SK-N-SH (cell line): ENCODE measurements around the gene SORBS2. TPM values are rescaled to one million over a fixed set of nuclear protein-coding genes. Genes with fewer than 3 reads are reported as not detected.

Experiments
- CTCF ChIA-PET: fragments of 300-600, 350-600 bp; formaldehyde crosslinking; extraction: SDS; loops from one replicate; lab custom pipeline; 2021; lab: Yijun Ruan, JAX
- POLR2A ChIA-PET: fragments of 350-600 bp; sonication (Branson Sonifier 250); formaldehyde crosslinking; extraction: SDS; loops from one replicate; lab custom pipeline; 2020; ENCODE audit warnings: antibody characterized with exemption, inconsistent platforms; lab: Yijun Ruan, JAX
- DNase-seq: peaks from one replicate; pipeline ENCODE4 v3.0.0; 2012
- H2AFZ ChIP-seq: fragments of 200-600 bp; sonication (generic); 2 replicates; pipeline ENCODE4 v1.8.1; 2016; ENCODE audit warnings: antibody characterized with exemption, mild to moderate bottlenecking, low read depth
- H3F3A ChIP-seq: fragments of 200-600 bp; sonication (generic); replicated peaks from 2 replicates; pipeline ENCODE3; 2016; ENCODE audit warnings: antibody characterized with exemption, mild to moderate bottlenecking; ENCODE audit not compliant: insufficient read depth
- H3K27ac ChIP-seq, 2 experiments: fragments of 200-500 bp in 1 of 2; fragments of 200-600 bp in 1 of 2; sonication (Bioruptor generic) in 1 of 2; sonication (generic), shearing (Covaris generic) in 1 of 2; 2 replicates each; pipeline versions ENCODE4 v1.5.1 to v1.6.1; 2014 to 2016; ENCODE audit warnings: low read depth in 2 of 2, inconsistent platforms in 1 of 2, low read length in 1 of 2, mild to moderate bottlenecking in 1 of 2, mixed read lengths in 1 of 2
- H3K27me3 ChIP-seq: fragments of 200-600 bp; sonication (generic), shearing (Covaris generic); 2 replicates; pipeline ENCODE4 v1.6.1; 2016; ENCODE audit warnings: mixed run types; ENCODE audit not compliant: insufficient read depth
- H3K36me3 ChIP-seq, 2 experiments: fragments of 200-500 bp in 1 of 2; fragments of 200-600 bp in 1 of 2; sonication (Bioruptor generic) in 1 of 2; sonication (generic) in 1 of 2; replicated peaks in 1 of 2; 2 replicates each; pipeline versions ENCODE3 to v1.5.1; 2014 to 2016; ENCODE audit warnings: low read length in 1 of 2, mild to moderate bottlenecking in 1 of 2; ENCODE audit not compliant: insufficient read depth in 2 of 2, control insufficient read depth in 1 of 2
- H3K4me1 ChIP-seq, 2 experiments: fragments of 200-500 bp in 1 of 2; fragments of 200-600 bp in 1 of 2; sonication (Bioruptor generic) in 1 of 2; sonication (generic), shearing (Covaris generic) in 1 of 2; 2 replicates each; pipeline versions ENCODE4 v1.5.1 to v1.6.1; 2014 to 2016; ENCODE audit warnings: low read depth in 1 of 2, low read length in 1 of 2, mixed run types in 1 of 2; ENCODE audit not compliant: insufficient read depth in 2 of 2, control insufficient read depth in 1 of 2
- H3K4me2 ChIP-seq: fragments of 200-600 bp; sonication (generic), shearing (Covaris generic); 2 replicates; pipeline ENCODE4 v1.6.1; 2017; ENCODE audit warnings: mixed run types
- H3K4me3 ChIP-seq, 2 experiments: fragments of 200-500 bp in 1 of 2; fragments of 200-600 bp in 1 of 2; sonication (Bioruptor generic) in 1 of 2; sonication (generic), shearing (Covaris generic) in 1 of 2; 2 replicates each; pipeline versions ENCODE4 v1.5.1 to v1.8.1; 2014 to 2016; ENCODE audit warnings: low read depth in 2 of 2, inconsistent platforms in 1 of 2, low read length in 1 of 2, mild to moderate bottlenecking in 1 of 2, mixed read lengths in 1 of 2, moderate library complexity in 1 of 2
- H3K79me2 ChIP-seq: fragments of 200-600 bp; sonication (generic); 2 replicates; pipeline ENCODE4 v1.8.1; 2017; ENCODE audit warnings: mild to moderate bottlenecking; ENCODE audit not compliant: insufficient read depth
- H3K9ac ChIP-seq: fragments of 200-600 bp; sonication (generic); 2 replicates; pipeline ENCODE4 v1.6.1; 2017; ENCODE audit warnings: mixed run types
- H3K9me2 ChIP-seq: fragments of 200-600 bp; sonication (generic); 2 replicates; pipeline ENCODE4 v1.6.1; 2017; ENCODE audit warnings: mixed run types
- H3K9me3 ChIP-seq: fragments of 200-600 bp; sonication (generic); 2 replicates; pipeline ENCODE4 v1.6.1; 2017; ENCODE audit warnings: mixed run types, mild to moderate bottlenecking, moderate library complexity
- H4K20me1 ChIP-seq: fragments of 200-600 bp; sonication (generic); 2 replicates; pipeline ENCODE4 v1.6.1; 2017; ENCODE audit warnings: mild to moderate bottlenecking, mixed run types; ENCODE audit not compliant: insufficient read depth
- ELF1 ChIP-seq: IDR thresholded peaks from 2 replicates; pipeline ENCODE4 v1.4.0; 2012
- EP300 ChIP-seq, 2 experiments: IDR thresholded peaks; 2 replicates each; pipeline versions ENCODE4 v1.4.0 to v1.6.1; 2012; ENCODE audit warnings: borderline replicate concordance in 1 of 2, low read depth in 1 of 2, low read length in 1 of 2
- FOSL2 ChIP-seq: IDR thresholded peaks from 2 replicates; pipeline ENCODE4 v1.4.0; 2012; ENCODE audit warnings: low read depth, mild to moderate bottlenecking, moderate library complexity, borderline replicate concordance
- GATA2 ChIP-seq: sonication (generic); formaldehyde crosslinking; IDR thresholded peaks from 2 replicates; pipeline ENCODE4 v1.5.0; 2020; ENCODE audit warnings: mild to moderate bottlenecking, missing genetic modification reagents
- NFIC ChIP-seq: IDR thresholded peaks from 2 replicates; pipeline ENCODE4 v1.4.0; 2012; ENCODE audit warnings: borderline replicate concordance
- POLR2AphosphoS5 ChIP-seq: IDR thresholded peaks from 2 replicates; pipeline ENCODE4 v1.6.1; 2012; ENCODE audit warnings: low read depth, low read length
- RCOR1 ChIP-seq: fragments of 150-350 bp; IDR thresholded peaks from 2 replicates; pipeline ENCODE4 v1.6.1; 2017; ENCODE audit warnings: antibody characterized with exemption, low read length
- RFX5 ChIP-seq: IDR thresholded peaks from 2 replicates; pipeline ENCODE4 v1.6.1; 2012; ENCODE audit warnings: mild to moderate bottlenecking, improper control_type of control experiment, low read length
- RXRA ChIP-seq: IDR thresholded peaks from 2 replicates; pipeline ENCODE4 v1.4.0; 2012; ENCODE audit warnings: low read depth, mild to moderate bottlenecking, borderline replicate concordance
- TCF12 ChIP-seq: IDR thresholded peaks from 2 replicates; pipeline ENCODE4 v1.4.0; 2012
- YY1 ChIP-seq: IDR thresholded peaks from 2 replicates; pipeline ENCODE4 v1.4.0; 2012; ENCODE audit warnings: low read depth, mild to moderate bottlenecking
- whole genome bisulfite sequencing: methylation state at CpG from one replicate; pipeline ENCODE4 v1.1.6; 2017; ENCODE audit warnings: low lambda C conversion rate; 5-methylcytosine and 5-hydroxymethylcytosine counted together
- polyA plus RNA-seq, 3 experiments: library from polyadenylated mRNA; depleted of rRNA; stranded (reverse); fragments of >200 nt; gene quantifications; 2 replicates each; pipeline ENCODE4 v1.2.3, GENCODE V29; 2012
- TF ChIP-seq, protein P1 (sequence below): IDR thresholded peaks from 2 replicates; pipeline ENCODE4 v1.4.0; 2012; ENCODE audit warnings: low read depth
- TF ChIP-seq, protein P2 (sequence below): IDR thresholded peaks from 2 replicates; pipeline ENCODE4 v1.6.1; 2012; ENCODE audit warnings: mild to moderate bottlenecking, low read depth, low read length, moderate library complexity
- TF ChIP-seq, protein P3 (sequence below): fragments of 150-350 bp; IDR thresholded peaks from 2 replicates; pipeline ENCODE4 v1.6.1; 2016; ENCODE audit warnings: mild to moderate bottlenecking, low read depth, low read length
- TF ChIP-seq, protein P4 (sequence below): fragments of 150-350 bp; IDR thresholded peaks from 2 replicates; pipeline ENCODE4 v1.6.1; 2017; ENCODE audit warnings: antibody characterized with exemption, low read length, low read depth, borderline replicate concordance

Gene SORBS2
- polyA plus RNA-seq, 1 of the 3 experiments (the other 2 are of a cell fraction): 2.5 TPM

DNA sequence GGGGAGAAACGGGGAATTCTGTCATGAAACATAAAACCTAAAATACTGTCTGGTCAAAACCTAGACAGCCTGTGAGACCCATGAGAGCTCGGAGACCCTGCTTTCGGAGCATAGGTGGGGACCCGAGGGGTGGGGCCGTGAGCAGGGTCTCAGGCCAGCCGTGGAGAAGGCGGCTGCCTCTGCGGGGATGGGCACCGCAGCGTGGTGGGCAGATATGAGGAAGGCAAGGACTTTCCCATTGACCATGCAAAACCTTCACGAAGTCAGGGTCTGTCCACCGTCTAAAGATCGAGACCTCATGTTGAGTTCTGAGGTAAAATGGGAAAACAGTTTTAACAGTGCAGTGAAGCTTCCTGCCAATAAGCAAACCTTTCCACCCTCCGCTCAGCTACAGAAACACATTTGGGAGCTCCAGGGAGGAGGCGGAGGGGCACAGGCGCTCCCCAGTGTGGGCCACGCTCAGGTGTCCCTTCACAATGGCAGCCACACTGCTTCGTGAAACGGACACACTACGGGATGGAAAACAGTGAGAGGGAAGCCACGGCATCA, 74.4 kb downstream of the SORBS2 start:
- Histone ChIP-seq H3K27me3 (no peaks in the 10 kb centered on the region), H3K4me3 (no peak overlapping the region), H3K9me2 (no peaks in the 10 kb centered on the region), H3K27ac (no peak overlapping the region; a peak in 1 of 4 replicates), H3K9me3 (no peaks in the 10 kb centered on the region), H3K4me2 (peak overlapping the region; percentile 25; the same call in 1 of the 2 replicates), H3K9ac (no peak overlapping the region), H3F3A (peaks cover 3% of the 10 kb centered on the region), H3K79me2 (no peaks in the 10 kb centered on the region), H3K4me1 (peaks cover 2 to 6% of the 10 kb centered on the region in 2 experiments; a peak in 3 of 4 replicates), H4K20me1 (no peaks in the 10 kb centered on the region), H2AFZ (no peak overlapping the region), H3K36me3 (no peaks in the 10 kb centered on the region)
- ChIA-PET POLR2A (no interaction called here), CTCF (no interaction called here)
- WGBS: 89% methylated on average over 21 of the region's 21 CpGs
- TF ChIP-seq YY1 (no peak), RCOR1 (no peak)
- DNase-seq: no peak

DNA sequence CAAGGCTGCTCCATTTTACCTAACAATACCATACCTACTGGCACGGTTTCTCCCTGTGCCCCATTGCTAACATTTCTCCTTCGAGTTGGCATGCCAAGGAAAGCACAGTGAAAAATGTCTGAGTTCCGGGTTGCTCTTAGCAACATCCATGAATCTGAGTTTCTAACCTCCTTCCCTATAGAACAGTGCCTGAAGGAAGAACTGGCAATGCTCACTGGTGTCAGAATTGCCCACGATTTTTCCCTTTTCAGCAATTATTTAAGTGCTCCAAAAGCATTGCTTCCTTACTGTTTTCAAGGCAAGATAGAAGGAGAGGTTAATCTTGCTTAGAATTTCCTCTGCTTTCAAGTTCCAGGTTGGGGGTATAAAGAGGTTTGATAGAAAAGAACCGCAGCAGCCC, 75.1 kb downstream of the SORBS2 start:
- Histone ChIP-seq H3K27me3 (no peaks in the 10 kb centered on the region), H3K9ac (no peak overlapping the region), H3F3A (peaks cover 3% of the 10 kb centered on the region), H3K4me2 (no peak overlapping the region), H3K27ac (no peak overlapping the region), H3K4me3 (no peak overlapping the region), H3K36me3 (no peaks in the 10 kb centered on the region), H3K9me2 (no peaks in the 10 kb centered on the region), H3K79me2 (no peaks in the 10 kb centered on the region), H4K20me1 (no peaks in the 10 kb centered on the region), H3K9me3 (no peaks in the 10 kb centered on the region), H2AFZ (no peak overlapping the region), H3K4me1 (peaks cover 2 to 6% of the 10 kb centered on the region in 2 experiments; a peak in 3 of 4 replicates)
- no peak for DNase-seq
- TF ChIP-seq RXRA (no peak), FOSL2 (no peak), EP300 (IDR thresholded peaks at IDR 0.05; ENCODE audit: borderline replicate concordance in 1 of 2, low read depth in 1 of 2, low read length in 1 of 2) (no peak), RCOR1 (no peak), RFX5 (no peak), TCF12 (no peak), POLR2AphosphoS5 (no peak), GATA2 (CRISPR knock-in tag) (no peak), ELF1 (no peak), NFIC (no peak)
- TF ChIP-seq, protein P1, sequence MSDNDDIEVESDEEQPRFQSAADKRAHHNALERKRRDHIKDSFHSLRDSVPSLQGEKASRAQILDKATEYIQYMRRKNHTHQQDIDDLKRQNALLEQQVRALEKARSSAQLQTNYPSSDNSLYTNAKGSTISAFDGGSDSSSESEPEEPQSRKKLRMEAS: no peak
- TF ChIP-seq, protein P2, sequence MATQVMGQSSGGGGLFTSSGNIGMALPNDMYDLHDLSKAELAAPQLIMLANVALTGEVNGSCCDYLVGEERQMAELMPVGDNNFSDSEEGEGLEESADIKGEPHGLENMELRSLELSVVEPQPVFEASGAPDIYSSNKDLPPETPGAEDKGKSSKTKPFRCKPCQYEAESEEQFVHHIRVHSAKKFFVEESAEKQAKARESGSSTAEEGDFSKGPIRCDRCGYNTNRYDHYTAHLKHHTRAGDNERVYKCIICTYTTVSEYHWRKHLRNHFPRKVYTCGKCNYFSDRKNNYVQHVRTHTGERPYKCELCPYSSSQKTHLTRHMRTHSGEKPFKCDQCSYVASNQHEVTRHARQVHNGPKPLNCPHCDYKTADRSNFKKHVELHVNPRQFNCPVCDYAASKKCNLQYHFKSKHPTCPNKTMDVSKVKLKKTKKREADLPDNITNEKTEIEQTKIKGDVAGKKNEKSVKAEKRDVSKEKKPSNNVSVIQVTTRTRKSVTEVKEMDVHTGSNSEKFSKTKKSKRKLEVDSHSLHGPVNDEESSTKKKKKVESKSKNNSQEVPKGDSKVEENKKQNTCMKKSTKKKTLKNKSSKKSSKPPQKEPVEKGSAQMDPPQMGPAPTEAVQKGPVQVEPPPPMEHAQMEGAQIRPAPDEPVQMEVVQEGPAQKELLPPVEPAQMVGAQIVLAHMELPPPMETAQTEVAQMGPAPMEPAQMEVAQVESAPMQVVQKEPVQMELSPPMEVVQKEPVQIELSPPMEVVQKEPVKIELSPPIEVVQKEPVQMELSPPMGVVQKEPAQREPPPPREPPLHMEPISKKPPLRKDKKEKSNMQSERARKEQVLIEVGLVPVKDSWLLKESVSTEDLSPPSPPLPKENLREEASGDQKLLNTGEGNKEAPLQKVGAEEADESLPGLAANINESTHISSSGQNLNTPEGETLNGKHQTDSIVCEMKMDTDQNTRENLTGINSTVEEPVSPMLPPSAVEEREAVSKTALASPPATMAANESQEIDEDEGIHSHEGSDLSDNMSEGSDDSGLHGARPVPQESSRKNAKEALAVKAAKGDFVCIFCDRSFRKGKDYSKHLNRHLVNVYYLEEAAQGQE: no peak
- TF ChIP-seq, protein P3, sequence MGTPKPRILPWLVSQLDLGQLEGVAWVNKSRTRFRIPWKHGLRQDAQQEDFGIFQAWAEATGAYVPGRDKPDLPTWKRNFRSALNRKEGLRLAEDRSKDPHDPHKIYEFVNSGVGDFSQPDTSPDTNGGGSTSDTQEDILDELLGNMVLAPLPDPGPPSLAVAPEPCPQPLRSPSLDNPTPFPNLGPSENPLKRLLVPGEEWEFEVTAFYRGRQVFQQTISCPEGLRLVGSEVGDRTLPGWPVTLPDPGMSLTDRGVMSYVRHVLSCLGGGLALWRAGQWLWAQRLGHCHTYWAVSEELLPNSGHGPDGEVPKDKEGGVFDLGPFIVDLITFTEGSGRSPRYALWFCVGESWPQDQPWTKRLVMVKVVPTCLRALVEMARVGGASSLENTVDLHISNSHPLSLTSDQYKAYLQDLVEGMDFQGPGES: no peak
- TF ChIP-seq, protein P4, sequence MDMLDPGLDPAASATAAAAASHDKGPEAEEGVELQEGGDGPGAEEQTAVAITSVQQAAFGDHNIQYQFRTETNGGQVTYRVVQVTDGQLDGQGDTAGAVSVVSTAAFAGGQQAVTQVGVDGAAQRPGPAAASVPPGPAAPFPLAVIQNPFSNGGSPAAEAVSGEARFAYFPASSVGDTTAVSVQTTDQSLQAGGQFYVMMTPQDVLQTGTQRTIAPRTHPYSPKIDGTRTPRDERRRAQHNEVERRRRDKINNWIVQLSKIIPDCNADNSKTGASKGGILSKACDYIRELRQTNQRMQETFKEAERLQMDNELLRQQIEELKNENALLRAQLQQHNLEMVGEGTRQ: no peak
- WGBS: 42% methylated on average over 5 of the region's 5 CpGs
- ChIA-PET CTCF (no interaction called here), POLR2A (no interaction called here)
